H1 (cell line): Measurements from ENCODE around the gene ASXL1. TPM values are rescaled to one million over a fixed set of nuclear protein-coding genes. Genes with fewer than 3 reads are reported as not detected.

Experiments used
- CTCF ChIA-PET: fragments of 300-600 bp; sonication (Branson Sonifier 250); formaldehyde crosslinking; loops from one replicate; lab custom pipeline; 2021; ENCODE audit not compliant: partially characterized antibody; lab: Charles Lee
- POLR2A ChIA-PET: fragments of 300-600 bp; sonication (Branson Sonifier 250); formaldehyde crosslinking; loops from one replicate; lab custom pipeline; 2021; ENCODE audit warnings: inconsistent platforms; ENCODE audit not compliant: partially characterized antibody; lab: Charles Lee
- DNase-seq, 2 experiments: peaks; one replicate each; pipeline versions ENCODE4 v3.0.0 to v3.0.0-alpha.2; 2010 to 2022; ENCODE audit warnings: low spot score in 2 of 2, low read depth in 1 of 2, mixed read lengths in 1 of 2
- FAIRE-seq: peaks from 2 replicates; lab custom pipeline; 2011; peaks lifted over from hg19 to GRCh38; lab: Jason Lieb, UNC
- H2AFZ ChIP-seq: 2 replicates; pipeline ENCODE4 v1.8.1; 2012; ENCODE audit warnings: low read length, inconsistent platforms
- H2AK5ac ChIP-seq: 2 replicates; pipeline ENCODE4 v1.6.1; 2013; ENCODE audit warnings: low read depth, low read length
- H2BK120ac ChIP-seq: replicated peaks from 2 replicates; pipeline ENCODE3; 2013; ENCODE audit warnings: low read depth, low read length, inconsistent platforms
- H2BK12ac ChIP-seq: 2 replicates; pipeline ENCODE4 v1.6.1; 2013; ENCODE audit warnings: low read depth, low read length
- H2BK15ac ChIP-seq: 2 replicates; pipeline ENCODE4 v1.6.1; 2013; ENCODE audit warnings: low read length
- H2BK20ac ChIP-seq: 2 replicates; pipeline ENCODE4 v1.6.1; 2013; ENCODE audit warnings: low read length
- H2BK5ac ChIP-seq: 2 replicates; pipeline ENCODE4 v1.6.1; 2013; ENCODE audit warnings: low read depth, low read length
- H3K14ac ChIP-seq: 2 replicates; pipeline ENCODE4 v1.6.1; 2013; ENCODE audit warnings: inconsistent platforms; ENCODE audit not compliant: insufficient read length
- H3K18ac ChIP-seq: 2 replicates; pipeline ENCODE4 v1.6.1; 2013; ENCODE audit warnings: low read length; ENCODE audit errors: extremely low read depth
- H3K23ac ChIP-seq: 2 replicates; pipeline ENCODE4 v1.6.1; 2013; ENCODE audit warnings: inconsistent platforms; ENCODE audit not compliant: insufficient read length
- H3K23me2 ChIP-seq: 2 replicates; pipeline ENCODE4 v1.6.1; 2013; ENCODE audit warnings: low read depth, low read length
- H3K27ac ChIP-seq: 2 replicates; pipeline ENCODE4 v1.6.1; 2011; ENCODE audit warnings: low read depth, low read length, inconsistent platforms
- H3K27me3 ChIP-seq, 4 experiments: replicated peaks in 1 of 4; 1 replicate in 1 of 4; 2 replicates in 3 of 4; pipeline versions ENCODE4 v1.6.1 to v1.8.1; 2011 to 2013; ENCODE audit warnings: low read length in 3 of 4, mild to moderate bottlenecking in 3 of 4, inconsistent platforms in 2 of 4, mixed read lengths in 2 of 4, moderate library complexity in 1 of 4; ENCODE audit not compliant: control insufficient read depth in 3 of 4, insufficient read depth in 3 of 4; ENCODE audit errors: extremely low read depth in 1 of 4
- H3K36me3 ChIP-seq, 4 experiments: 2 replicates each; pipeline versions ENCODE4 v1.6.1 to v1.8.1; 2011 to 2013; ENCODE audit warnings: mild to moderate bottlenecking in 4 of 4, low read length in 3 of 4, moderate library complexity in 2 of 4, control low read depth in 1 of 4, inconsistent platforms in 1 of 4; ENCODE audit not compliant: insufficient read depth in 4 of 4, control insufficient read depth in 2 of 4
- H3K4ac ChIP-seq: replicated peaks from 2 replicates; pipeline ENCODE3; 2013; ENCODE audit warnings: low read length, low read depth, mixed read lengths, inconsistent platforms; ENCODE audit not compliant: insufficient read length
- H3K4me1 ChIP-seq, 4 experiments: replicated peaks in 1 of 4; 1 replicate in 1 of 4; 2 replicates in 3 of 4; pipeline versions ENCODE4 v1.6.1 to v1.8.1; 2011 to 2013; ENCODE audit warnings: low read length in 3 of 4, inconsistent platforms in 2 of 4, mixed read lengths in 1 of 4; ENCODE audit not compliant: insufficient read depth in 4 of 4, control insufficient read depth in 3 of 4
- H3K4me2 ChIP-seq, 2 experiments: 2 replicates each; pipeline versions ENCODE4 v1.6.1 to v1.8.1; 2011 to 2013; ENCODE audit warnings: low read depth in 2 of 2, low read length in 2 of 2, control low read depth in 1 of 2, inconsistent platforms in 1 of 2, mild to moderate bottlenecking in 1 of 2; ENCODE audit not compliant: insufficient read depth in 1 of 2
- H3K4me3 ChIP-seq, 4 experiments: fragments of 200-600, 300-600 bp in 1 of 4; sonication (generic), shearing (Covaris generic), sonication (Bioruptor Twin) in 1 of 4; 2 replicates each; pipeline versions ENCODE4 v1.5.1 to v1.8.1; 2011 to 2016; ENCODE audit warnings: low read length in 4 of 4, low read depth in 3 of 4, control low read depth in 2 of 4, inconsistent platforms in 2 of 4, mild to moderate bottlenecking in 2 of 4, mixed read lengths in 1 of 4, moderate library complexity in 1 of 4; ENCODE audit not compliant: insufficient read depth in 2 of 4; ENCODE audit errors: extremely low read depth in 1 of 4
- H3K56ac ChIP-seq: replicated peaks from 2 replicates; pipeline ENCODE3; 2013; ENCODE audit warnings: low read depth, mild to moderate bottlenecking, mixed read lengths, low read length, inconsistent platforms; ENCODE audit not compliant: insufficient read length
- H3K79me1 ChIP-seq: 2 replicates; pipeline ENCODE4 v1.6.1; 2013; ENCODE audit warnings: low read depth, low read length, control low read depth
- H3K79me2 ChIP-seq, 2 experiments: 2 replicates each; pipeline versions ENCODE4 v1.6.1 to v1.8.1; 2012 to 2013; ENCODE audit warnings: low read length in 2 of 2, mild to moderate bottlenecking in 2 of 2, inconsistent platforms in 1 of 2; ENCODE audit not compliant: insufficient read depth in 2 of 2, control insufficient read depth in 1 of 2
- H3K9ac ChIP-seq, 4 experiments: replicated peaks in 1 of 4; 1 replicate in 1 of 4; 2 replicates in 3 of 4; pipeline versions ENCODE4 v1.6.1 to v1.8.1; 2011 to 2013; ENCODE audit warnings: low read depth in 3 of 4, low read length in 3 of 4, control low read depth in 2 of 4, mild to moderate bottlenecking in 2 of 4, moderate library complexity in 2 of 4, inconsistent platforms in 1 of 4; ENCODE audit errors: extremely low read depth in 1 of 4
- H3K9me3 ChIP-seq, 2 experiments: 2 replicates each; pipeline versions ENCODE4 v1.6.1 to v1.8.1; 2012 to 2013; ENCODE audit warnings: mild to moderate bottlenecking in 2 of 2, moderate library complexity in 2 of 2, control low read depth in 1 of 2, inconsistent platforms in 1 of 2, low read depth in 1 of 2, low read length in 1 of 2, mixed read lengths in 1 of 2; ENCODE audit not compliant: insufficient read depth in 2 of 2
- H4K20me1 ChIP-seq, 2 experiments: replicated peaks in 1 of 2; 2 replicates each; pipeline versions ENCODE3 to v1.8.1; 2011 to 2013; ENCODE audit warnings: inconsistent platforms in 2 of 2, low read length in 2 of 2, mild to moderate bottlenecking in 1 of 2; ENCODE audit not compliant: insufficient read depth in 2 of 2, control insufficient read depth in 1 of 2
- H4K5ac ChIP-seq: 2 replicates; pipeline ENCODE4 v1.6.1; 2013; ENCODE audit warnings: low read length, low read depth, mixed read lengths, inconsistent platforms; ENCODE audit not compliant: insufficient read length
- H4K8ac ChIP-seq: 2 replicates; pipeline ENCODE4 v1.8.0; 2013; ENCODE audit warnings: mild to moderate bottlenecking, moderate library complexity, low read length, inconsistent platforms; ENCODE audit not compliant: insufficient read depth; ENCODE audit errors: extremely low read depth
- H4K91ac ChIP-seq: replicated peaks from 2 replicates; pipeline ENCODE3; 2013; ENCODE audit warnings: low read length, mixed read lengths, inconsistent platforms; ENCODE audit not compliant: insufficient read length
- ASH2L ChIP-seq: fragments of 200-600, 300-600 bp; sonication (generic); IDR thresholded peaks from one replicate; pipeline ENCODE4 v1.7.1; 2017; ENCODE audit warnings: low read length
- CEBPB ChIP-seq: IDR thresholded peaks from 2 replicates; pipeline ENCODE4 v1.6.1; 2012; ENCODE audit warnings: low read depth, low read length
- WGBS, 2 experiments: shearing (Covaris generic) in 1 of 2; methylation state at CpG; one replicate each; pipeline versions ENCODE4 v1.1.6 to v1.1.7; 2013 to 2015; ENCODE audit warnings: low lambda C conversion rate in 2 of 2, mixed read lengths in 2 of 2, inconsistent platforms in 1 of 2, low coverage in 1 of 2, missing lambda C conversion rate in 1 of 2; ENCODE audit not compliant: insufficient replicate concordance in 2 of 2, insufficient coverage in 1 of 2, insufficient read length in 1 of 2; ENCODE audit errors: extremely low coverage in 1 of 2, missing lambda C conversion rate in 1 of 2; 5-methylcytosine and 5-hydroxymethylcytosine counted together
- polyA plus RNA-seq, 7 experiments: library from polyadenylated mRNA; depleted of rRNA in 3 of 7; stranded (reverse) in 5 of 7; unstranded in 2 of 7; fragments of >200 nt in 5 of 7; fragments of 200-250 nt in 2 of 7; gene quantifications; 1 replicate in 5 of 7; 2 replicates in 1 of 7; 4 replicates in 1 of 7; pipeline versions ENCODE4 v1.2.1 to v1.2.3, GENCODE V29; 2011 to 2013; ENCODE audit warnings: missing spikeins in 2 of 7, mixed read lengths in 2 of 7
- total RNA-seq: library from RNA; stranded (reverse); fragmentation: NEBNext Ultra II Directional; extraction: Animal tissue kit (Norgen Biotek cat#: 25700); gene quantifications from 2 replicates; pipeline ENCODE4 v1.2.1, GENCODE V29; 2021

Gene ASXL1
- total and polyA plus RNA-seq, 2 of the 8 experiments (the other 6 are each of a cell fraction or from before 2014, with no cell fraction given), result 10.6 to 26.5 TPM

GRCh38 chr20:32429745-32430360, 71.7 kb downstream of the ASXL1 start:
- Histone ChIP-seq H3K23ac (no peak overlapping the region), H3K27ac (no peak overlapping the region), H2BK120ac (no peak overlapping the region), H3K79me1 (0 out of 2 replicates have a peak, but pooled peaks cover 2% of the 10 kb centered on the region), H4K91ac (no peak overlapping the region), H3K79me2 (no peaks in the 10 kb centered on the region), H2AFZ (no peak overlapping the region), H3K36me3 (peaks cover 3 to 24% (median 14%) of the 10 kb centered on the region in 4 experiments; a peak in 5 of 8 replicates), H3K18ac (no peak overlapping the region), H4K5ac (no peak overlapping the region), H4K8ac (no peak overlapping the region), H3K23me2 (no peaks in the 10 kb centered on the region), H2BK12ac (no peak overlapping the region), H2BK15ac (no peak overlapping the region), H2BK5ac (no peak overlapping the region), H4K20me1 (peaks cover 0 to 3% of the 10 kb centered on the region in 2 experiments), H2AK5ac (no peak overlapping the region), H3K14ac (no peak overlapping the region), H3K4ac (no peak overlapping the region), H3K9me3 (no peaks in the 10 kb centered on the region), H3K4me2 (no peak overlapping the region), H3K56ac (no peak overlapping the region), H3K9ac (no peak overlapping the region), H3K4me3 (no peak overlapping the region), H3K27me3 (no peaks in the 10 kb centered on the region), H3K4me1 (no peaks in the 10 kb centered on the region), H2BK20ac (no peak overlapping the region)
- 93% methylated on average over 16 of the region's 16 CpGs; no CpG with 5 or more reads in 1 of the 2 experiments for WGBS, 2 experiments
- no peak for FAIRE-seq
- DNase-seq, result no peak
- TF ChIP-seq CEBPB (no peak), ASH2L (no peak)
- CTCF ChIA-PET, result interaction anchor here (0.6 to 1.9 kb wide), 3 partner anchors 10 to 181 kb away, joined by 3 to 6 read pairs (median 4); no protein-coding TSS in a partner anchor
- POLR2A ChIA-PET, result no interaction called here
